ENCODE measurements around the gene ARF6. TPM values are rescaled to one million over a fixed set of nuclear protein-coding genes. Genes with fewer than 3 reads are reported as not detected.
"Not testable (repeated sequence)": the region's sequence is repeated elsewhere in the genome, so short reads cannot be mapped to it uniquely, and the experiment has no call there.

ARF6 gene
- total and polyA plus RNA-seq, 2 donors (not counting 1 experiment from before 2014, with no cell fraction given): 54.7 to 67.4 TPM

GRCh38 chr14:49900973-49901372 lies 8.1 kb downstream of the ARF6 start:
- no peaks in the 10 kb centered on the region for H3K27me3 ChIP-seq (ENCODE audit: control insufficient read depth, insufficient read depth, low read length)

GRCh38 chr14:49902679-49903246 lies 9.9 kb downstream of the ARF6 start:
- H3K4me3 ChIP-seq (replicated peaks in 1 of 4; ENCODE audit: control extremely low read depth in 1 of 4, insufficient read depth in 1 of 4, low read depth in 3 of 4, low read length in 4 of 4); H2AFZ ChIP-seq (ENCODE audit: low read length); H3K79me2 ChIP-seq (ENCODE audit: control insufficient read depth, insufficient read depth, low read length); DNase-seq (ENCODE audit: low read depth in 2 of 2); H3K4me2 ChIP-seq (ENCODE audit: extremely low read depth, insufficient read depth, low read length); H4K20me1 ChIP-seq (ENCODE audit: control insufficient read depth, extremely low read depth, insufficient read depth, low read length); H3K27ac ChIP-seq (ENCODE audit: insufficient read depth, low read length); H3K9me3 ChIP-seq (ENCODE audit: control insufficient read depth, insufficient read depth, low read depth, low read length); H3K27me3 ChIP-seq (ENCODE audit: control insufficient read depth, insufficient read depth, low read length); H3K9ac ChIP-seq (ENCODE audit: insufficient read depth, low read length); H3K4me1 ChIP-seq (ENCODE audit: control insufficient read depth, extremely low read depth, insufficient read depth, low read length); H3K36me3 ChIP-seq (ENCODE audit: control insufficient read depth, insufficient read depth, low read length): not testable (repeated sequence)

More at GRCh38 chr14:49900973-49901372, 8.1 kb downstream of the ARF6 start:
- Histone ChIP-seq H4K20me1 (ENCODE audit: control insufficient read depth, extremely low read depth, insufficient read depth, low read length) (no peaks in the 10 kb centered on the region), H3K9me3 (ENCODE audit: control insufficient read depth, insufficient read depth, low read depth, low read length) (no peaks in the 10 kb centered on the region), H3K4me2 (ENCODE audit: extremely low read depth, insufficient read depth, low read length) (no peak overlapping the region), H2AFZ (ENCODE audit: low read length) (no peak overlapping the region), H3K36me3 (ENCODE audit: control insufficient read depth, insufficient read depth, low read length) (no peaks in the 10 kb centered on the region), H3K9ac (ENCODE audit: insufficient read depth, low read length) (no peak overlapping the region), H3K79me2 (ENCODE audit: control insufficient read depth, insufficient read depth, low read length) (peaks cover 26% of the 10 kb centered on the region), H3K4me3 (replicated peaks in 1 of 4; ENCODE audit: control extremely low read depth in 1 of 4, insufficient read depth in 1 of 4, low read depth in 3 of 4, low read length in 4 of 4) (no peak overlapping the region), H3K27ac (ENCODE audit: insufficient read depth, low read length) (no peak overlapping the region), H3K4me1 (ENCODE audit: control insufficient read depth, extremely low read depth, insufficient read depth, low read length) (no peaks in the 10 kb centered on the region)
- DNase-seq (ENCODE audit: low read depth in 2 of 2): no peak
- no peak for TF ChIP-seq CTCF (conservative IDR thresholded peaks at IDR 0.05 in 1 of 2, IDR thresholded peaks at IDR 0.05 in 1 of 2; ENCODE audit: low read depth in 1 of 2, low read length in 2 of 2)
- no peak for TF ChIP-seq EZH2 (IDR thresholded peaks at IDR 0.05; ENCODE audit: low read length, missing control alignments)

- Histone ChIP-seq H3K36me3 (ENCODE audit: control insufficient read depth, insufficient read depth, low read length) (no peaks in the 10 kb centered on the region), H3K4me2 (ENCODE audit: extremely low read depth, insufficient read depth, low read length) (no peak overlapping the region), H3K9me3 (ENCODE audit: control insufficient read depth, insufficient read depth, low read depth, low read length) (no peaks in the 10 kb centered on the region), H3K27ac (ENCODE audit: insufficient read depth, low read length) (no peak overlapping the region), H3K4me1 (ENCODE audit: control insufficient read depth, extremely low read depth, insufficient read depth, low read length) (peaks cover 6% of the 10 kb centered on the region), H3K79me2 (ENCODE audit: control insufficient read depth, insufficient read depth, low read length) (no peaks in the 10 kb centered on the region), H3K27me3 (ENCODE audit: control insufficient read depth, insufficient read depth, low read length) (no peaks in the 10 kb centered on the region), H2AFZ (ENCODE audit: low read length) (no peak overlapping the region), H4K20me1 (ENCODE audit: control insufficient read depth, extremely low read depth, insufficient read depth, low read length) (no peaks in the 10 kb centered on the region), H3K9ac (ENCODE audit: insufficient read depth, low read length) (no peak overlapping the region), H3K4me3 (replicated peaks in 1 of 4; ENCODE audit: control extremely low read depth in 1 of 4, insufficient read depth in 1 of 4, low read depth in 3 of 4, low read length in 4 of 4) (no peak overlapping the region)
- TF ChIP-seq CTCF (conservative IDR thresholded peaks at IDR 0.05 in 1 of 2, IDR thresholded peaks at IDR 0.05 in 1 of 2; ENCODE audit: low read depth in 1 of 2, low read length in 2 of 2): no peak
- TF ChIP-seq EZH2 (IDR thresholded peaks at IDR 0.05; ENCODE audit: low read length, missing control alignments): no peak
- no peak for DNase-seq (ENCODE audit: low read depth in 2 of 2)
Measured at GRCh38 chr14:49904270-49904669, 11.4 kb downstream of the ARF6 start.
